Osteoblast (primary cell): Measurements from ENCODE around the gene MAN2A1. TPM values are rescaled to one million over a fixed set of nuclear protein-coding genes. Genes with fewer than 3 reads are reported as not detected.

ENCODE experiments used
- DNase-seq: peaks from one replicate; pipeline ENCODE4 v3.0.0; 2011; ENCODE audit warnings: low spot score, mixed read lengths; ENCODE audit not compliant: insufficient read length; ENCODE audit errors: missing footprints
- H2AFZ ChIP-seq: 2 replicates; pipeline ENCODE4 v1.6.0; 2011; ENCODE audit warnings: mild to moderate bottlenecking, low read length
- H3K27ac ChIP-seq: 2 replicates; pipeline ENCODE4 v1.5.1; 2011; ENCODE audit warnings: mild to moderate bottlenecking, low read depth, low read length, moderate library complexity
- H3K27me3 ChIP-seq: 2 replicates; pipeline ENCODE4 v1.6.0; 2012; ENCODE audit warnings: mild to moderate bottlenecking, control low read depth, inconsistent platforms, low read length, moderate library complexity; ENCODE audit not compliant: insufficient read depth
- H3K36me3 ChIP-seq: 2 replicates; pipeline ENCODE4 v1.5.1; 2011; ENCODE audit warnings: mild to moderate bottlenecking, low read length, control low read depth, moderate library complexity; ENCODE audit not compliant: insufficient read depth
- H3K4me1 ChIP-seq: 2 replicates; pipeline ENCODE4 v1.5.1; 2011; ENCODE audit warnings: mild to moderate bottlenecking, low read length, control low read depth, moderate library complexity; ENCODE audit not compliant: insufficient read depth
- H3K4me2 ChIP-seq: 2 replicates; pipeline ENCODE4 v1.6.0; 2011; ENCODE audit warnings: mild to moderate bottlenecking, low read length; ENCODE audit not compliant: insufficient read depth
- H3K4me3 ChIP-seq: fragments of 200-600 bp; sonication (generic); 3 replicates; pipeline ENCODE4 v1.5.1; 2012; ENCODE audit warnings: mild to moderate bottlenecking, low read length, inconsistent platforms; ENCODE audit not compliant: insufficient read depth
- H3K79me2 ChIP-seq: 2 replicates; pipeline ENCODE4 v1.6.0; 2012; ENCODE audit warnings: mild to moderate bottlenecking, low read length, control low read depth, inconsistent platforms; ENCODE audit not compliant: insufficient read depth
- H3K9me3 ChIP-seq: 2 replicates; pipeline ENCODE4 v1.5.1; 2011; ENCODE audit warnings: low read depth, low read length, control low read depth
- H4K20me1 ChIP-seq: 2 replicates; pipeline ENCODE4 v1.6.0; 2012; ENCODE audit warnings: mild to moderate bottlenecking, low read length, control low read depth; ENCODE audit not compliant: insufficient read depth
- total RNA-seq: library from RNA; depleted of rRNA; stranded (reverse); fragments of >200 nt; gene quantifications from 2 replicates; pipeline ENCODE4 v1.2.3, GENCODE V29; 2012
- TF ChIP-seq, protein P1 (sequence below): IDR thresholded peaks from 2 replicates; pipeline ENCODE4 v1.5.1; 2011; ENCODE audit warnings: mild to moderate bottlenecking, low read depth, low read length, moderate library complexity; ENCODE audit errors: extremely low read depth

Gene MAN2A1
- total RNA-seq, 1 donor = 81.8 TPM

GRCh38 chr5:109876941-109877669, 187.4 kb downstream of the MAN2A1 start:
- no peaks in the 10 kb centered on the region for H3K9me3 ChIP-seq
- no peak overlapping the region for H2AFZ ChIP-seq
- H3K4me3 ChIP-seq = peak overlapping the region; percentile 15
- TF ChIP-seq, protein P1, sequence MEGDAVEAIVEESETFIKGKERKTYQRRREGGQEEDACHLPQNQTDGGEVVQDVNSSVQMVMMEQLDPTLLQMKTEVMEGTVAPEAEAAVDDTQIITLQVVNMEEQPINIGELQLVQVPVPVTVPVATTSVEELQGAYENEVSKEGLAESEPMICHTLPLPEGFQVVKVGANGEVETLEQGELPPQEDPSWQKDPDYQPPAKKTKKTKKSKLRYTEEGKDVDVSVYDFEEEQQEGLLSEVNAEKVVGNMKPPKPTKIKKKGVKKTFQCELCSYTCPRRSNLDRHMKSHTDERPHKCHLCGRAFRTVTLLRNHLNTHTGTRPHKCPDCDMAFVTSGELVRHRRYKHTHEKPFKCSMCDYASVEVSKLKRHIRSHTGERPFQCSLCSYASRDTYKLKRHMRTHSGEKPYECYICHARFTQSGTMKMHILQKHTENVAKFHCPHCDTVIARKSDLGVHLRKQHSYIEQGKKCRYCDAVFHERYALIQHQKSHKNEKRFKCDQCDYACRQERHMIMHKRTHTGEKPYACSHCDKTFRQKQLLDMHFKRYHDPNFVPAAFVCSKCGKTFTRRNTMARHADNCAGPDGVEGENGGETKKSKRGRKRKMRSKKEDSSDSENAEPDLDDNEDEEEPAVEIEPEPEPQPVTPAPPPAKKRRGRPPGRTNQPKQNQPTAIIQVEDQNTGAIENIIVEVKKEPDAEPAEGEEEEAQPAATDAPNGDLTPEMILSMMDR = no peak
- H3K27me3 ChIP-seq = peaks cover 15% of the 10 kb centered on the region
- no peak overlapping the region for H3K27ac ChIP-seq
- peak; percentile 73 for DNase-seq
- H3K4me1 ChIP-seq = peaks cover 12% of the 10 kb centered on the region
- peak overlapping the region; percentile 72 for H3K4me2 ChIP-seq
- no peaks in the 10 kb centered on the region for H3K36me3 ChIP-seq
- no peaks in the 10 kb centered on the region for H3K79me2 ChIP-seq
- H4K20me1 ChIP-seq = no peaks in the 10 kb centered on the region

GRCh38 chr5:109877670-109878045, 187.9 kb downstream of the MAN2A1 start:
- Histone ChIP-seq H3K4me3 (peak overlapping the region; percentile 15), H4K20me1 (no peaks in the 10 kb centered on the region), H3K4me1 (peaks cover 12% of the 10 kb centered on the region), H3K9me3 (no peaks in the 10 kb centered on the region), H3K27me3 (peaks cover 15% of the 10 kb centered on the region), H2AFZ (no peak overlapping the region), H3K79me2 (no peaks in the 10 kb centered on the region), H3K4me2 (peak overlapping the region; percentile 72), H3K27ac (no peak overlapping the region), H3K36me3 (no peaks in the 10 kb centered on the region)
- TF ChIP-seq, protein P1 = no peak
- no peak for DNase-seq

GRCh38 chr5:109878887-109879286, 189.2 kb downstream of the MAN2A1 start:
- no peak overlapping the region for H2AFZ ChIP-seq
- peaks cover 12% of the 10 kb centered on the region for H3K4me1 ChIP-seq
- TF ChIP-seq, protein P1 = no peak
- no peaks in the 10 kb centered on the region for H3K9me3 ChIP-seq
- no peak overlapping the region for H3K4me3 ChIP-seq
- H3K79me2 ChIP-seq = no peaks in the 10 kb centered on the region
- no peak for DNase-seq
- no peaks in the 10 kb centered on the region for H3K36me3 ChIP-seq
- no peak overlapping the region for H3K27ac ChIP-seq
- no peaks in the 10 kb centered on the region for H4K20me1 ChIP-seq
- H3K4me2 ChIP-seq = no peak overlapping the region
- H3K27me3 ChIP-seq = peaks cover 15% of the 10 kb centered on the region

GRCh38 chr5:109880907-109881685, 191.4 kb downstream of the MAN2A1 start:
- Histone ChIP-seq H3K27ac (no peak overlapping the region), H3K4me1 (peaks cover 12% of the 10 kb centered on the region), H3K36me3 (no peaks in the 10 kb centered on the region), H2AFZ (no peak overlapping the region), H3K4me3 (no peak overlapping the region), H4K20me1 (no peaks in the 10 kb centered on the region), H3K9me3 (no peaks in the 10 kb centered on the region), H3K79me2 (no peaks in the 10 kb centered on the region), H3K4me2 (no peak overlapping the region), H3K27me3 (no peaks in the 10 kb centered on the region)
- DNase-seq = no peak
- TF ChIP-seq, protein P1 = no peak
